B cell (primary cell): Measurements from ENCODE around the gene KLK4. TPM values are rescaled to one million over a fixed set of nuclear protein-coding genes. Genes with fewer than 3 reads are reported as not detected.

Experiments used
- ATAC-seq: fragments of 200-7000 bp; cut with Tn5 transposase; one replicate; pipeline ENCODE4 v1.10.0; 2021; ENCODE audit warnings: low read depth, mild to moderate bottlenecking, moderate number of reproducible peaks, moderate library complexity
- CTCF ChIA-PET: fragments of 350-600 bp; sonication (Branson Sonifier 250); formaldehyde crosslinking; loops from one replicate; lab custom pipeline; 2021; ENCODE audit warnings: antibody characterized with exemption, inconsistent platforms; lab: Charles Lee
- POLR2A ChIA-PET: fragments of 350-600 bp; sonication (Branson Sonifier 250); formaldehyde crosslinking; loops from one replicate; lab custom pipeline; 2021; ENCODE audit warnings: antibody characterized with exemption; lab: Charles Lee
- DNase-seq: peaks from one replicate; pipeline ENCODE4 v3.0.0; 2013
- H2AFZ ChIP-seq: 2 replicates; pipeline ENCODE4 v1.6.1; 2012; ENCODE audit warnings: mild to moderate bottlenecking, low read depth, low read length; ENCODE audit not compliant: insufficient read depth, poor library complexity, severe bottlenecking
- H3K27ac ChIP-seq, 2 donors: 1 replicate in 1 of 2; 2 replicates in 1 of 2; pipeline ENCODE4 v1.5.1; 2012 to 2013; ENCODE audit warnings: low read length in 2 of 2, mild to moderate bottlenecking in 2 of 2, moderate library complexity in 1 of 2
- H3K27me3 ChIP-seq, 4 experiments: fragments of 200-600 bp in 1 of 4; sonication (generic) in 1 of 4; replicated peaks in 1 of 4; 1 replicate in 2 of 4; 2 replicates in 2 of 4; pipeline versions ENCODE4 v1.6.1 to v1.7.0; 2013 to 2016; ENCODE audit warnings: low read length in 3 of 4, mild to moderate bottlenecking in 2 of 4, mixed read lengths in 1 of 4, moderate library complexity in 1 of 4; ENCODE audit not compliant: insufficient read depth in 4 of 4, control insufficient read depth in 3 of 4; ENCODE audit errors: control extremely low read depth in 1 of 4
- H3K36me3 ChIP-seq, 2 experiments: replicated peaks in 1 of 2; 1 replicate in 1 of 2; 2 replicates in 1 of 2; pipeline versions ENCODE4 v1.6.1 to v1.7.1; 2013; ENCODE audit warnings: low read length in 1 of 2; ENCODE audit not compliant: insufficient read depth in 2 of 2, control insufficient read depth in 1 of 2; ENCODE audit errors: control extremely low read depth in 1 of 2, extremely low read depth in 1 of 2
- H3K4me1 ChIP-seq, 2 donors: fragments of 200-600 bp in 1 of 2; sonication (generic) in 1 of 2; 1 replicate in 1 of 2; 2 replicates in 1 of 2; pipeline versions ENCODE4 v1.5.1 to v1.6.1; 2013 to 2017; ENCODE audit warnings: low read length in 2 of 2; ENCODE audit not compliant: control insufficient read depth in 2 of 2, insufficient read depth in 2 of 2
- H3K4me2 ChIP-seq: replicated peaks from 2 replicates; pipeline ENCODE3; 2012; ENCODE audit warnings: mild to moderate bottlenecking, low read depth, low read length; ENCODE audit not compliant: poor library complexity, severe bottlenecking
- H3K4me3 ChIP-seq, 5 experiments: fragments of 200-600 bp in 1 of 5; sonication (generic) in 1 of 5; 1 replicate in 3 of 5; 2 replicates in 2 of 5; pipeline versions ENCODE4 v1.5.1 to v1.7.0; 2011 to 2016; ENCODE audit warnings: low read length in 4 of 5, mild to moderate bottlenecking in 4 of 5, low read depth in 2 of 5, control low read depth in 1 of 5, moderate library complexity in 1 of 5; ENCODE audit not compliant: insufficient read depth in 1 of 5; ENCODE audit errors: control extremely low read depth in 1 of 5, extremely low read depth in 1 of 5
- H3K79me2 ChIP-seq: fragments of 200-600 bp; sonication (generic); one replicate; pipeline ENCODE4 v1.6.0; 2016; ENCODE audit warnings: low read length; ENCODE audit not compliant: control insufficient read depth, insufficient read depth
- H3K9ac ChIP-seq: fragments of 200-600 bp; sonication (generic); 2 replicates; pipeline ENCODE4 v1.6.1; 2017; ENCODE audit warnings: mild to moderate bottlenecking, low read length, moderate library complexity
- H3K9me3 ChIP-seq, 3 donors: one replicate each; pipeline versions ENCODE4 v1.6.1 to v1.7.1; 2013; ENCODE audit warnings: low read length in 2 of 3; ENCODE audit not compliant: control insufficient read depth in 2 of 3, insufficient read depth in 1 of 3; ENCODE audit errors: control extremely low read depth in 1 of 3
- H4K20me1 ChIP-seq: 2 replicates; pipeline ENCODE4 v1.6.0; 2012; ENCODE audit warnings: mild to moderate bottlenecking, low read length; ENCODE audit not compliant: insufficient read depth, control insufficient read depth, poor library complexity, severe bottlenecking
- H3K27ac Mint-ChIP-seq: one replicate; pipeline ENCODE4 v1.8.0; 2021; ENCODE audit warnings: mixed read lengths
- H3K27me3 Mint-ChIP-seq: one replicate; pipeline ENCODE4 v1.8.0; 2021; ENCODE audit warnings: mixed read lengths
- H3K4me1 Mint-ChIP-seq: one replicate; pipeline ENCODE4 v1.8.0; 2021; ENCODE audit warnings: mixed read lengths
- H3K4me3 Mint-ChIP-seq: one replicate; pipeline ENCODE4 v1.8.0; 2021; ENCODE audit warnings: mixed read lengths
- H3K9me3 Mint-ChIP-seq: one replicate; pipeline ENCODE4 v1.8.0; 2022; ENCODE audit warnings: mixed read lengths; ENCODE audit not compliant: insufficient read depth
- EZH2 ChIP-seq: IDR thresholded peaks from 2 replicates; pipeline ENCODE4 v1.6.1; 2012; ENCODE audit warnings: borderline replicate concordance, low read depth, mild to moderate bottlenecking, moderate library complexity, low read length; ENCODE audit not compliant: insufficient read depth, poor library complexity, severe bottlenecking
- WGBS: methylation state at CpG from one replicate; pipeline ENCODE4 v1.1.5; 2013; ENCODE audit warnings: missing lambda C conversion rate; ENCODE audit not compliant: insufficient coverage; 5-methylcytosine and 5-hydroxymethylcytosine counted together
- intact Hi-C: fragments of 100-400 bp; cut with micrococcal nuclease; formaldehyde crosslinking; loops from one replicate; pipeline ENCODE4 v1.10.0; 2022
- polyA plus RNA-seq: library from polyadenylated mRNA; depleted of rRNA; stranded (reverse); fragments of >200 nt; gene quantifications from 2 replicates; pipeline ENCODE4 v1.2.3, GENCODE V29; 2012
- total RNA-seq, 2 donors: library from RNA; stranded (reverse); fragments of 120-200 nt in 1 of 2; gene quantifications; 1 replicate in 1 of 2; 2 replicates in 1 of 2; pipeline versions ENCODE4 v1.2.3 to v1.2.4, GENCODE V29; 2013 to 2022
- TF ChIP-seq, protein P1 (sequence below): fragments of 200-600 bp; IDR thresholded peaks from one replicate; pipeline ENCODE4 v1.8.0; 2022; ENCODE audit warnings: antibody characterized with exemption, mild to moderate bottlenecking

KLK4 gene
- total and polyA plus RNA-seq, 2 donors (not counting 1 experiment from before 2014, with no cell fraction given) = 0.45 to 0.52 TPM

DNA sequence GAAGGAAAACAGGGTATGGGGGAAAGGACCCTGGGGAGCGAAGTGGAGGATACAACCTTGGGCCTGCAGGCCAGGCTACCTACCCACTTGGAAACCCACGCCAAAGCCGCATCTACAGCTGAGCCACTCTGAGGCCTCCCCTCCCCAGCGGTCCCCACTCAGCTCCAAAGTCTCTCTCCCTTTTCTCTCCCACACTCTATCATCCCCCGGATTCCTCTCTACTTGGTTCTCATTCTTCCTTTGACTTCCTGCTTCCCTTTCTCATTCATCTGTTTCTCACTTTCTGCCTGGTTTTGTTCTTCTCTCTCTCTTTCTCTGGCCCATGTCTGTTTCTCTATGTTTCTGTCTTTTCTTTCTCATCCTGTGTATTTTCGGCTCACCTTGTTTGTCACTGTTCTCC, 53.8 kb downstream of the KLK4 start:
- H3K4me3 ChIP-seq = no peak overlapping the region
- ATAC-seq = no peak
- no peak overlapping the region for H3K27ac Mint-ChIP-seq
- no peak for DNase-seq
- no peaks in the 10 kb centered on the region for H3K79me2 ChIP-seq
- H3K27me3 ChIP-seq = peaks cover 0 to 36% (median 4%) of the 10 kb centered on the region in 4 experiments
- ChIA-PET POLR2A (no interaction called here), CTCF (no interaction called here)
- intact Hi-C loops = no loop called here
- no peaks in the 10 kb centered on the region for H3K4me1 ChIP-seq
- no peak overlapping the region for H3K27ac ChIP-seq
- H4K20me1 ChIP-seq = no peaks in the 10 kb centered on the region
- H3K4me3 Mint-ChIP-seq = no peak overlapping the region
- peaks cover 0 to 17% (median 4%) of the 10 kb centered on the region in 3 donors for H3K9me3 ChIP-seq
- no peaks in the 10 kb centered on the region for H3K36me3 ChIP-seq
- no peaks in the 10 kb centered on the region for H3K9me3 Mint-ChIP-seq
- H3K9ac ChIP-seq = no peak overlapping the region
- peaks cover 59% of the 10 kb centered on the region for H3K27me3 Mint-ChIP-seq
- TF ChIP-seq, protein P1, sequence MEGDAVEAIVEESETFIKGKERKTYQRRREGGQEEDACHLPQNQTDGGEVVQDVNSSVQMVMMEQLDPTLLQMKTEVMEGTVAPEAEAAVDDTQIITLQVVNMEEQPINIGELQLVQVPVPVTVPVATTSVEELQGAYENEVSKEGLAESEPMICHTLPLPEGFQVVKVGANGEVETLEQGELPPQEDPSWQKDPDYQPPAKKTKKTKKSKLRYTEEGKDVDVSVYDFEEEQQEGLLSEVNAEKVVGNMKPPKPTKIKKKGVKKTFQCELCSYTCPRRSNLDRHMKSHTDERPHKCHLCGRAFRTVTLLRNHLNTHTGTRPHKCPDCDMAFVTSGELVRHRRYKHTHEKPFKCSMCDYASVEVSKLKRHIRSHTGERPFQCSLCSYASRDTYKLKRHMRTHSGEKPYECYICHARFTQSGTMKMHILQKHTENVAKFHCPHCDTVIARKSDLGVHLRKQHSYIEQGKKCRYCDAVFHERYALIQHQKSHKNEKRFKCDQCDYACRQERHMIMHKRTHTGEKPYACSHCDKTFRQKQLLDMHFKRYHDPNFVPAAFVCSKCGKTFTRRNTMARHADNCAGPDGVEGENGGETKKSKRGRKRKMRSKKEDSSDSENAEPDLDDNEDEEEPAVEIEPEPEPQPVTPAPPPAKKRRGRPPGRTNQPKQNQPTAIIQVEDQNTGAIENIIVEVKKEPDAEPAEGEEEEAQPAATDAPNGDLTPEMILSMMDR = no peak
- no peak for TF ChIP-seq EZH2
- no peak overlapping the region for H3K4me2 ChIP-seq
- peaks cover 2% of the 10 kb centered on the region for H3K4me1 Mint-ChIP-seq
- WGBS = 62% methylated on average over 5 of the region's 6 CpGs
- H2AFZ ChIP-seq = no peak overlapping the region

Other genes with a start within 250 kb of the KLK4 start
- gene SHANK1, start 191.6 kb downstream of the KLK4 start, total RNA-seq = not detected in 2 replicates
- 0.03 TPM in 1 of 2 replicates, not detected in the other for gene SHANK1, start 191.6 kb downstream of the KLK4 start, polyA plus RNA-seq
- 0.34 and 0.52 TPM in 2 replicates for gene CLEC11A, start 188.0 kb downstream of the KLK4 start, total RNA-seq
- 1.6 and 2.8 TPM in 2 replicates for gene CLEC11A, start 188.0 kb downstream of the KLK4 start, polyA plus RNA-seq
- not detected in 2 replicates for gene GPR32, start 140.9 kb downstream of the KLK4 start, total RNA-seq
- not detected in 2 replicates for gene GPR32, start 140.9 kb downstream of the KLK4 start, polyA plus RNA-seq
- gene ACP4, start 121.0 kb downstream of the KLK4 start, total RNA-seq = not detected in 2 replicates
- not detected in 2 replicates for gene ACP4, start 121.0 kb downstream of the KLK4 start, polyA plus RNA-seq
- gene KLK1, start 87.6 kb downstream of the KLK4 start, total RNA-seq = 15.2 and 16.9 TPM in 2 replicates
- gene KLK1, start 87.6 kb downstream of the KLK4 start, polyA plus RNA-seq = 4.3 and 9.5 TPM in 2 replicates
- not detected in 2 replicates for gene KLK15, start 77.8 kb downstream of the KLK4 start, total RNA-seq
- gene KLK15, start 77.8 kb downstream of the KLK4 start, polyA plus RNA-seq = 0.07 TPM in 1 of 2 replicates, not detected in the other
- gene KLK3, start 56.5 kb downstream of the KLK4 start, total RNA-seq = not detected in 2 replicates
- not detected in 2 replicates for gene KLK3, start 56.5 kb downstream of the KLK4 start, polyA plus RNA-seq
- gene KLK2, start 38.0 kb downstream of the KLK4 start, total RNA-seq = 1.7 TPM in 2 replicates
- gene KLK2, start 38.0 kb downstream of the KLK4 start, polyA plus RNA-seq = 0.60 and 1.2 TPM in 2 replicates
- not detected in 2 replicates for gene KLK5, start 41.6 kb upstream of the KLK4 start, total RNA-seq
- gene KLK5, start 41.6 kb upstream of the KLK4 start, polyA plus RNA-seq = not detected in 2 replicates
- not detected in 2 replicates for gene KLK6, start 58.2 kb upstream of the KLK4 start, total RNA-seq
- gene KLK6, start 58.2 kb upstream of the KLK4 start, polyA plus RNA-seq = not detected in 2 replicates
- not detected in 2 replicates for gene KLK7, start 72.5 kb upstream of the KLK4 start, total RNA-seq
- gene KLK7, start 72.5 kb upstream of the KLK4 start, polyA plus RNA-seq = not detected in 2 replicates
- not detected in 2 replicates for gene KLK8, start 90.2 kb upstream of the KLK4 start, total RNA-seq
- gene KLK8, start 90.2 kb upstream of the KLK4 start, polyA plus RNA-seq = not detected in 2 replicates
- not detected in 2 replicates for gene KLK10, start 108.3 kb upstream of the KLK4 start, total RNA-seq
- not detected in 2 replicates for gene KLK10, start 108.3 kb upstream of the KLK4 start, polyA plus RNA-seq
- not detected in 2 replicates for gene KLK11, start 115.2 kb upstream of the KLK4 start, total RNA-seq
- gene KLK11, start 115.2 kb upstream of the KLK4 start, polyA plus RNA-seq = not detected in 2 replicates
- gene KLK12, start 123.6 kb upstream of the KLK4 start, total RNA-seq = not detected in 2 replicates
- not detected in 2 replicates for gene KLK12, start 123.6 kb upstream of the KLK4 start, polyA plus RNA-seq
- not detected in 2 replicates for gene KLK13, start 153.7 kb upstream of the KLK4 start, total RNA-seq
- not detected in 2 replicates for gene KLK13, start 153.7 kb upstream of the KLK4 start, polyA plus RNA-seq
- 0.59 and 0.63 TPM in 2 replicates for gene KLK14, start 171.5 kb upstream of the KLK4 start, total RNA-seq
- gene KLK14, start 171.5 kb upstream of the KLK4 start, polyA plus RNA-seq = 0.49 and 1.5 TPM in 2 replicates
- 8.1 and 8.2 TPM in 2 replicates for gene CTU1, start 197.0 kb upstream of the KLK4 start, total RNA-seq
- 4.3 and 8.4 TPM in 2 replicates for gene CTU1, start 197.0 kb upstream of the KLK4 start, polyA plus RNA-seq
- not detected in 2 replicates for gene SIGLEC9, start 213.5 kb upstream of the KLK4 start, total RNA-seq
- 0.32 and 0.72 TPM in 2 replicates for gene SIGLEC9, start 213.5 kb upstream of the KLK4 start, polyA plus RNA-seq
- gene SIGLEC7, start 230.9 kb upstream of the KLK4 start, total RNA-seq = not detected in 2 replicates
- 0.37 and 0.52 TPM in 2 replicates for gene SIGLEC7, start 230.9 kb upstream of the KLK4 start, polyA plus RNA-seq